Mucosa of stomach (tissue), 1 donor: ENCODE data around the gene IFITM2.

Experiments used
- H3K27me3 ChIP-seq: one replicate; pipeline ENCODE4 v1.7.0; 2013; ENCODE audit warnings: mild to moderate bottlenecking, low read length; ENCODE audit not compliant: control insufficient read depth, insufficient read depth
- H3K36me3 ChIP-seq: one replicate; pipeline ENCODE4 v1.7.0; 2013; ENCODE audit warnings: low read length; ENCODE audit not compliant: control insufficient read depth, insufficient read depth
- H3K4me1 ChIP-seq: one replicate; pipeline ENCODE4 v1.7.0; 2013; ENCODE audit warnings: mild to moderate bottlenecking, low read length; ENCODE audit not compliant: control insufficient read depth, insufficient read depth
- H3K4me3 ChIP-seq: one replicate; pipeline ENCODE4 v1.7.0; 2013; ENCODE audit warnings: low read length
- H3K9ac ChIP-seq: one replicate; pipeline ENCODE4 v1.7.0; 2013; ENCODE audit warnings: mild to moderate bottlenecking, low read length, moderate library complexity
- H3K9me3 ChIP-seq: one replicate; pipeline ENCODE4 v1.7.0; 2013; ENCODE audit warnings: mild to moderate bottlenecking, low read length, moderate library complexity; ENCODE audit not compliant: control insufficient read depth
- donor health status: Pancreatic carcinoma.

Gene IFITM2

GRCh38 chr11:355581-356458 lies 48.2 kb downstream of the IFITM2 start:
- Histone ChIP-seq H3K4me1 (peaks cover 21% of the 10 kb centered on the region), H3K36me3 (no peaks in the 10 kb centered on the region), H3K9ac (peak overlapping the region; percentile 44), H3K9me3 (no peaks in the 10 kb centered on the region), H3K4me3 (no peak overlapping the region), H3K27me3 (peaks cover 9% of the 10 kb centered on the region)

DNA sequence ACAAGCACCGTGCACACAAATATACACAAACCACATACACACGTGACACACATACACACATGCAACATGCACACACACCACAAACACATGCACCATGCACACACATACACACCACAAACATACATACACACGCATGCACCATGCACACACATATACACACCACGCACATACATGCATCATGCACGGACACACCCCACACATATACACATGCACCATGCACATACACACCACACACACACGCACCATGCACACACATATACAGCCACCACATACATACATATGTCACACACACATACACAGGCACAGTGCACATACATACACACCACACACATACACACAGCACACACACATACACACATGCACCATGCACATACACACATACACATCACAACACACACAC lies 49.0 kb downstream of the IFITM2 start:
- Histone ChIP-seq H3K36me3 (no peaks in the 10 kb centered on the region), H3K9me3 (no peaks in the 10 kb centered on the region), H3K27me3 (peaks cover 12% of the 10 kb centered on the region), H3K9ac (no peak overlapping the region), H3K4me3 (no peak overlapping the region), H3K4me1 (peaks cover 21% of the 10 kb centered on the region)

DNA sequence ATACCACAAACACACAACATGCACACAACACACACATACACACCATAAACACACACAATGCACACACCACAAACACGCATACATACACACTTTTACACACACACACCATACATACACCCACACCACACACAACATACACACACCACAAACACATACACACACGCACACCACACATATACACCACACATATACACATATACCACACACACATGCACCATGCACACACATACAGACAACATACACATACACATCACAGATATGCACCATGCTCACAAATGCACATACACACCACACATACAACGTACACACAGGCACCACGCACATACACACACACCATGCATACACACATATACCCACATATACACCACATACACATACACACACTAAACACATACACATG lies 50.0 kb downstream of the IFITM2 start:
- Histone ChIP-seq H3K27me3 (peaks cover 12% of the 10 kb centered on the region), H3K9ac (no peak overlapping the region), H3K36me3 (no peaks in the 10 kb centered on the region), H3K9me3 (no peaks in the 10 kb centered on the region), H3K4me1 (peaks cover 21% of the 10 kb centered on the region), H3K4me3 (no peak overlapping the region)

GRCh38 chr11:358129-358800 lies 50.6 kb downstream of the IFITM2 start:
- Histone ChIP-seq H3K4me1 (peaks cover 16% of the 10 kb centered on the region), H3K9ac (no peak overlapping the region), H3K36me3 (no peaks in the 10 kb centered on the region), H3K9me3 (no peaks in the 10 kb centered on the region), H3K27me3 (peaks cover 15% of the 10 kb centered on the region), H3K4me3 (no peak overlapping the region)
